Stimulated activated memory B cell treated with anti-CD40 and anti-IgM and Interleukin-4, amounts not matched to agents 10 μg/mL and 1 μg/mL and 100 μg/mL, for 72 hours (primary cell): ENCODE measurements around the gene OSM.

Source experiments
- ATAC-seq: fragments of 150-1000 bp; cut with Tn5 transposase; 2 replicates; pipeline ENCODE4 v1.10.0; 2021
- H3K27ac Mint-ChIP-seq: one replicate; pipeline ENCODE4 v1.8.0; 2022; ENCODE audit warnings: mild to moderate bottlenecking, mixed read lengths
- H3K27me3 Mint-ChIP-seq: one replicate; pipeline ENCODE4 v1.8.0; 2022; ENCODE audit warnings: mixed read lengths
- H3K36me3 Mint-ChIP-seq: one replicate; pipeline ENCODE4 v1.8.0; 2022; ENCODE audit warnings: mixed read lengths
- H3K4me1 Mint-ChIP-seq: one replicate; pipeline ENCODE4 v1.8.0; 2022; ENCODE audit warnings: mixed read lengths
- H3K4me3 Mint-ChIP-seq: one replicate; pipeline ENCODE4 v1.8.0; 2022; ENCODE audit warnings: mild to moderate bottlenecking, moderate library complexity, mixed read lengths
- H3K9me3 Mint-ChIP-seq: one replicate; pipeline ENCODE4 v1.8.0; 2022; ENCODE audit warnings: mixed read lengths

OSM gene

DNA sequence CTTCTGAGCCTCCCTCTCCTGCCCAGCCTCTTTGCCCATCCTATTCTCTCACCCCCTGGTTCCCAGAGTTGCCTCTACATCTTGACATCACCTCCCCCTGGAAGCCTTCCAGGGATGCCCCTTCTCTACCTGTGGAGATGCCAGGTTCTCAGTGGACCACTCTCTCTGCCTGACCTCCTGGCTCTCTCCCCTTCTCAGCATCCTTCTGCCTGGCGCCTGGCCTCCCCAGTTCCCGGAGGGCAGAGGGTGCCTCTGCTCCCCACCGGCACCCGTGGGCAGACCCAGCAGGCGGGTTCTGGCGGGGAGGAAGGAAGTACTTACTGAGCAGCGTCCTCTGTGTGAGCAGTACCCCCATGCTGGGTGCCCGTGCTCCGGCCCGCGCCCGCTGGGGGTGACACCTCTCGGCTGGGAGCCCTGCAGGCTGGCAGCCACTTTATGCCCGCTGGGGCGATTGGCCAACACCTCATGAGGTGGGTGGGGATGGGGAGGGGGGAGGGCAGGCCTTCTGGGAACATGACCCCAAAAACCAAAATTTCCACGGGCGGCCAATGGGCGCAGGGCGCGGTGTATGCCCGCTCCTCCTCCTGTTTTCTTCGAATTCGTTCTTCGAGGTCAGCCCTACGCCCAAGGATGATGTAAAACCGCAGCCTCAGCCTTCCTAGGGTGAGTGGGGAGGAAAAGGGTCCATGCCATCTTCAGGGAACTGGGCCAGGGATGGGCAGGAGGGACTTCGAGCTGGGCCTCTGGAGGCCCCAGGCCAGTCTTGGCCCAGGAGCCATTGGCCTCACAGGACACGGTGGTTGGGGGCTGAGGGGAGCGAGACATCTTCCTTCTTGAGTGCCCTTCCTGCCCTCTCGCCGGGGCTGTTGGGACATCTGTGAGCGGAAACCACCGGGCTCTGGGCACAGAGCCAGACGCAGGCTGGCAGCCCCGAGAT, at the start of gene OSM:
Gene OSM (minus strand): TSS at position 407 of the 937 bp plus-strand sequence. CDS start 52 bp downstream, at position 355.
- ATAC-seq = peak; percentile 61
- Mint-ChIP-seq H3K4me1 (peaks cover 49% of the 10 kb centered on the region), H3K27me3 (no peaks in the 10 kb centered on the region), H3K4me3 (peak within 1 kb of the TSS; percentile 86), H3K9me3 (no peaks in the 10 kb centered on the region), H3K27ac (peak within 1 kb of the TSS; percentile 90), H3K36me3 (peaks cover 17% of the 10 kb centered on the region)

DNA sequence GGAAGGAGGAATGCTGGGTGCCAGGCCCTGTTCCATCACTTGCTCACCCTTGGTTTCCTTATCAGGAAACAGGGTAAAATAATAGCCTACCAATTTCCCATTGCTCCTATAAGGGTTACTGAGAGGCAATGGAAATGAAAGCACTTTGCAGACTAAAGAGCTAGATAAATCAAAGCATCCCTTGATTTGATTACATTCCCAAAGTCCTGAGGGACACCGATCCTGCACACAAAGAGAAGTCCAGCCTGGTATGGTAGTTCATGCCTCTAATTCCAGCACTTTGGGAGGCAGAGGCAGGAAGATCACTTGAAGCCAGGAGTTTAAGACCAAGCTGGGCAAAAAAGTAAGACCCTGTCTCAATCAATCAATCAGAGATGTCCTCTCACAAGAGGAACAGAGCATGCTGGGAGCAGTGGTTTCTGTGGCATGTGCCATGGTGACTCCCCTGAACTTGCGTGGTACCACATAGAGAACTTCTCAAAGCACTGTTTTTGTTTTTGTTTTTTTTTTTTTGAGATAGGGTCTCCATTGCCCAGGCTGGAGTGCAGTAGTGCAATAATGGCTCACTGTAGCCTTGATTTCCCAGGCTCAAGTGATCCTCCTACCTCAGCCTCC, 49.4 kb upstream of the OSM start:
- H3K27ac Mint-ChIP-seq = peak overlapping the region; percentile 82
- no peak overlapping the region for H3K4me3 Mint-ChIP-seq
- ATAC-seq = no peak
- peaks cover 86% of the 10 kb centered on the region for H3K4me1 Mint-ChIP-seq
- H3K36me3 Mint-ChIP-seq = peaks cover 45% of the 10 kb centered on the region
- H3K9me3 Mint-ChIP-seq = no peaks in the 10 kb centered on the region
- no peaks in the 10 kb centered on the region for H3K27me3 Mint-ChIP-seq

DNA sequence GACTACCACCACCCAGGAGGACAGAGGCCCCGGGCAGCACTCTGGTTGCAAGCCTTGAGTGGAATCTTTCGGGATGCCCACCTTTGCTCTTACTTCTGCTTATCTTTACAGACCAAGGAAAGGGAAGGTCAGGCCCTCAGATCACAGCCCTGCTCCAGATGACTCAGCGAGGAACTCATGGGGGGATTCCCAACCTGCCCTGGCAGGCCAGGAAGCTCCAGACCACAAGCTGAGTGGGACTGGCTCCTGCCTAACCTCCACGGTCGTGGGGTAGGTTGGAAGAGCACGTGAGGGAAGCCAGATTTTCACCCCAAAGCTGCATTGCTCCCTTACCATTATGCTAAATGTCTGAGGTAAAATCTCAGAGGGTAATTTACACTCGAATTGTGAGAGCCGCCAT, 48.3 kb upstream of the OSM start:
- peak; percentile 81 for ATAC-seq
- no peaks in the 10 kb centered on the region for H3K9me3 Mint-ChIP-seq
- H3K27me3 Mint-ChIP-seq = no peaks in the 10 kb centered on the region
- H3K27ac Mint-ChIP-seq = peak overlapping the region; percentile 82
- H3K36me3 Mint-ChIP-seq = peaks cover 35% of the 10 kb centered on the region
- peak overlapping the region; percentile 53 for H3K4me3 Mint-ChIP-seq
- H3K4me1 Mint-ChIP-seq = peaks cover 87% of the 10 kb centered on the region

DNA sequence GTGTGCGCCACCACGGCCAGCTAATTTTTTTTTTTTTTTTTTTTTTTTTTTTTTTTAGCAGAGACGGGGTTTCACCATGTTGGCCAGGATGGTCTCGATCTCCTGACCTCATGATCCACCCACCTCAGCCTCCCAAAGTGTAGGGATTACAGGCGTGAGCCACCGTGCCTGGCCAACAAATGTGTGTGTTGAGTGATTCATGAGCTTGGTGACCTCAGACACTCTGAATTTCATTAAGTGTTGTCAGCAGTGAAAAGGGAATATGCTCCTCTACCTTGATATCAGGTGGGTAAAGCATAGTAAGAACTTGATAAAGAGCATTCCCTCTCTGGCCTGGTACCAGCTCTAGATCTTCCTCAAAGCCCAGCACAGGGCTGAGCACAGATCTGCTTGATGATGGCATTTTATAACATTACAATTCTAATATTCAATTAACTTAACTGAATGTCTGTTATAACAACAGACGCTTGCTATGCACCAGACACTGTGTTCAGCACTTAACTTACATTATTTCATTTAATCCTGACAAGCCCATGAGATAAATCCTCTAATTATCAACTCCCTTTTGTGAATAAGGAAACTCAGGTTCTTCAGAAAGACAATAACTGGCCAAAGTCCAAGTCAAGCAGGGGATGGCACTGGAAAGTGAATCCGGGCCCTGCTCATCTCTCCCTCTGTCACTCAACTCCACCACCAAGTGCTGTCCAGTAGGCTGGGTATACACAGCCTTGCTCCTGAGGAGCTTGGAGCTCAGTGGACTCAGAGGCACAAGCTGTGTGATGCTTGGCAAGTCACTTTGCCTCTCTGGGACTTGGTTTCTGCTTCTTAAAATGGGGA, 47.1 kb upstream of the OSM start:
- Mint-ChIP-seq H3K9me3 (no peaks in the 10 kb centered on the region), H3K36me3 (peaks cover 26% of the 10 kb centered on the region), H3K4me3 (no peak overlapping the region), H3K4me1 (peaks cover 87% of the 10 kb centered on the region), H3K27ac (peak overlapping the region; percentile 82), H3K27me3 (no peaks in the 10 kb centered on the region)
- ATAC-seq = no peak

DNA sequence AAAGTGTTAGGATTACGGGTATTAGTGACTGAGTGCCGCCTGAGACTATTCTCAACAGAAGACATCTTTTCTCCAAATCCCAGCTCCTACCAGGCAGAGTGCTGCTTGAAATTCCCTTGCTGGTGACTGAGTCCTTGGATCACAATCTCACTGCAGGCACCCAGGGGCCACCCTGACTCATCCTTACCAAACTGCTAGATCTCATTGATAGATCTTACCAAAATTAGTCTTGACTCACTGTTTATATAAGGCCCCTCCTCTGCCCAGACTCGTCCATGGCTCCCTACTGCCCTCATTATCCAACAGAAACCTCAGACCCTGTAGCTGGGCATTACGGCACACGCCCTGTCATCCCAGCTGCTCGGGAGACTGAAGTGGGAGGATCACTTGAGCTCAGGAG, 45.4 kb upstream of the OSM start:
- Mint-ChIP-seq H3K4me3 (no peak overlapping the region), H3K9me3 (no peaks in the 10 kb centered on the region), H3K27ac (peak overlapping the region; percentile 74), H3K36me3 (peaks cover 22% of the 10 kb centered on the region), H3K4me1 (peaks cover 93% of the 10 kb centered on the region), H3K27me3 (no peaks in the 10 kb centered on the region)
- no peak for ATAC-seq

DNA sequence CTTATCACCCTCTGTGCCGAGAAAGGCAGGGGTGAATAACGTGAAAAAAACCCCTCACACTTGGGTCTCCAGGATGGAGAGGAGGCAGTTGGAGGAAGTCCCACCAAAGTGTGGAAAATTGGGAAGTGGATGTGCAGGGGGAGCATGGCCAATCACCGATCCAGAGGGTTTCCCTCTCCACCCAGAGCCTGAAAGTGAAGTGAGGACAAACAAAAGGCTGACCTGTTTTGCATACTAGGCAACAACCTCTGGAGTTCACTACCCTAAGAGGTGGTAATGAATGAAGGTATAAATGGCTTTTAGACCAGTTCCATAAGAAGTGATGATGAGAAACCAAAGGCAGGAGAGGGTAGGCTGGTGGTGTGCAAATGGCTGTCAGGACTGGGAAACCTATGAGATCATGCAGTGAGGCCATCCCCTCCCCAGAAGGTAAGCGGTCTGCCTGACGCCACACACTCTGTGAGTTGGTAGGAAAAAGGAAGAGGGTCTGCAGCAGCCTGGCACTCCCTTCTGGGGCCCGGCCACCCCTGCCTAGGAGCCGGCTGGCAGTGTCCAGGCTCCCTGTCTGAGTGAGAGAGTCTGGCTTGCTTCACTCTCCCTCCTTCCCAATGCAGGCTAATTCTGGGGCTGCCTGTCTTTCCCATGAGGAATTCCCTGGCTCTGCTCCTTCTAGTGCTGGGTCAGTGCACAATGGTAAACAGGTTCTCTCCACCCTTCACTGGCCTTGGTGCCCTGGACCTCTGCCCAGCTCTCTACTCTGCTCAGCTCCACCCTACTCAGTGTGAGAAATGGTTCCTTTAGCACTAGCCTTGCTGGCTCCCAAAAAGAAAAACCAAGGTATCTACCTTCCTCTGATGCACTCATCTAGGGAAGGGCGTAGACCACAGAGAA, 44.5 kb upstream of the OSM start:
- Mint-ChIP-seq H3K4me1 (peaks cover 97% of the 10 kb centered on the region), H3K4me3 (peak overlapping the region; percentile 9), H3K36me3 (peaks cover 22% of the 10 kb centered on the region), H3K27me3 (no peaks in the 10 kb centered on the region), H3K9me3 (no peaks in the 10 kb centered on the region), H3K27ac (peak overlapping the region; percentile 74)
- ATAC-seq = no peak

DNA sequence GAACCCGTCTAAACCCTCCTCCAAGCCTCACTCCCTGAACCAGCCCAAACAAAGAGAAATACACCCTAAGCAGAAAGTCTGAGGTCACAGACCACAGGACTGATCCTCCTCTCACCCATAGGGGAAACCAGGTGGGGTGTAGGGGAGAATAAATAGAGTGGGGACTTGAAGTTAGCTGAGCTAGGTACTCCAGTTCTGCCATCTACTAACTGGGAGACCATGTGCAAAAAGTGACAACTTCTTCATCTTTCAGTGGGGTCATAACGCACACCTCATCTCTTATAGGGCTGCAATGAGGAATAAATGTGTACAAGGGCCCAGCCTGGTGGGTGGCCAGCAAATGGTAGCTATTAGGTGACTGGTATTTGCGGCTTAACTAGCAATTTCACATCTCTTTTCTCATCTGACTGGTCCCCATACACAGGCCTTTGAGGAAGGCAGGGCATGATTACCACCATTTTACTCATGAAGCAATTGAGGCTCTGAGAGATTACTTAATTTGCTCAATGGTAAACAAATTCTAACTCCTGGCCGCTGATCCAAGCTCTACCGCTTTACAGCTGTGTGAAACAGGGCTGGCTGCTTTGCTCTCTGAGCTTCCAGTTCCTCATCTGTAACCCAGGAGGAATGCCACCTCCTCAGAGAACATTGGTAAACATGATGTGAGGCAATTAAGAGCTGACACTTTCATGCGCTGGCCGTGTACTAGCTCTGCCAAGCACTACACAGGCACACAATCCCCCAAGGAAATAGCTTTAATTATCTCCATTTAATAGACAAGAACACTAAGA, 43.5 kb upstream of the OSM start:
- H3K27me3 Mint-ChIP-seq = no peaks in the 10 kb centered on the region
- peak overlapping the region; percentile 74 for H3K27ac Mint-ChIP-seq
- H3K36me3 Mint-ChIP-seq = peaks cover 22% of the 10 kb centered on the region
- no peaks in the 10 kb centered on the region for H3K9me3 Mint-ChIP-seq
- peaks cover 97% of the 10 kb centered on the region for H3K4me1 Mint-ChIP-seq
- peak; percentile 80 for ATAC-seq
- peak overlapping the region; percentile 9 for H3K4me3 Mint-ChIP-seq

DNA sequence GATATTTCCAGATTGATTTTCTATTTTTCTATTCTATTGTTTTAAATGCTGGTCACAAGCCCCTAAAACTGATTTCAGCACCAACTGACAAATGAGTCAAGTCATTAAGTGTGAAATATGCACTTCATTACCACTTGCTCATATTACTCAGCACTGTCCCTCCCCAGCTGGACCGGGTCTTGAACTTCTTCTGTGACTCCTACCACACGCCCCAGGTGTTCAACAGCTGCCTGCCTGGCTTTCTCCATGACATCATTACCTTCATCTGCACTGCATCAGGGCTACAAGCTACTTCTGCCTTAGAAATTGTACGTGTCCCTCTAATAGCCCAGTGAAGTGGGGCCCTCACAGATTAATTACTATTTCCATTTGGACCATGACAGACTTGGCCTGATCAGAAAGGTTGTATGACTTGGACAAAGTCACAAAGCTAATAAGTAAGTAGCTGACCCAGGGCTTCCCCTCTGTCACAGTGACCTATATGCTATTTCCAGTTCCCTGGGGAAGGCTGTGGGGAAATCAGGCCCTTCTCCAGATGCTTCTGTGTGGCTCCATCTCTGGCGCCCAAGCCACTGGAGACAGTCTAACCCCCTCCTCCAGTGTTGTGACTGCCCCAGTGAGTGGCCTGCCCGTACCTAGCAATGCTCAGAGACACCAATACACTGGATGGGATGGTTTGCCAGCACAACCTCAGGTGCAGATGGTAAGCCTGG, 42.0 kb upstream of the OSM start:
- ATAC-seq = peak; percentile 56
- Mint-ChIP-seq H3K36me3 (peaks cover 19% of the 10 kb centered on the region), H3K4me1 (peaks cover 97% of the 10 kb centered on the region), H3K9me3 (no peaks in the 10 kb centered on the region), H3K27ac (peak overlapping the region; percentile 74), H3K27me3 (no peaks in the 10 kb centered on the region), H3K4me3 (peak overlapping the region; percentile 10)

DNA sequence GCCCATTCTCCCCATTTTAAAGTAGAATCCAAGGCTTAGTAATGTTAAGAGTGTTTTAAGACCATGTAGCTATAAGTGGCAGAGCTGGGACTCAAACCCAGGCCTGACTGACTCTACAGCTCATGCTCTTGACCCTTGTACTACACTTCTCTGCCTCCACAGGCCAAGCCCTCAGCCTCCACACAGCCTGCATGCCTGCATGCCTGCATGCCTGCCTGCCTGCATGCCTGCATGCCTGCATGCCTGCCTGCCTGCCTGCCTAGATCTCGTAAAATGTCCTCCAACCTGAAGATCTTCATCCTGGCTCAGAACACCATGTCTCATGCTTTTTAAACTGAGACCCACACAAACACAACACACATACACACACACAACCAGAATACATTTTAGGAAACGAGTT, 41.4 kb upstream of the OSM start:
- no peaks in the 10 kb centered on the region for H3K9me3 Mint-ChIP-seq
- H3K36me3 Mint-ChIP-seq = peaks cover 23% of the 10 kb centered on the region
- peak overlapping the region; percentile 74 for H3K27ac Mint-ChIP-seq
- peak overlapping the region; percentile 2 for H3K4me3 Mint-ChIP-seq
- no peaks in the 10 kb centered on the region for H3K27me3 Mint-ChIP-seq
- H3K4me1 Mint-ChIP-seq = peaks cover 100% of the 10 kb centered on the region
- ATAC-seq = no peak

DNA sequence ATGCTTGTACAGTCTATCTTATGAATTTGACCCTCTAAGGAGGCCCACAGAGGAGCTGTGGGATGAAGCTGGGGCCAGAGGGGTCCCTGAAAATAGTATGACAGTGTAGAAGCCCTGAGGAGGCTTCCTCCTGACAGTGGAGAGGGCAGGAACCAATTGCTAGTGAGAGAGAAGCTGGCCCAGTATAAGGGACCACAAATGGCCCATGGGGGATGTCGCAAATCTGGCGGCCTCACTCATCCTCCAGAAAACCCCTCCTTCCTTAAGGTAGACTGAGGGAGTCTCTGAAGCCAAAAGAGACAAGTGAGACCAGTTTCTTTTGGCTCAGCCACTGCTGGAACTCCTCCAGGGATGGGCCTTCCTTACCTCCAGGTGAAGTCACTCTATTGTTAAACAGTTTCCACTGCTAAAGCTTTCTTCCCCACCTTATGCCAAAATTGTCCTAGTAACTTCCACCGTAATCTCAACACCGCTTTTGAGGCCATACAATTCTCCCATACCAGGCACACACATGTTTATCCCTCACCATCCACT, 40.5 kb upstream of the OSM start:
- no peaks in the 10 kb centered on the region for H3K9me3 Mint-ChIP-seq
- peaks cover 100% of the 10 kb centered on the region for H3K4me1 Mint-ChIP-seq
- H3K27ac Mint-ChIP-seq = peak overlapping the region; percentile 74
- H3K36me3 Mint-ChIP-seq = peaks cover 23% of the 10 kb centered on the region
- no peaks in the 10 kb centered on the region for H3K27me3 Mint-ChIP-seq
- ATAC-seq = no peak
- H3K4me3 Mint-ChIP-seq = peak overlapping the region; percentile 35

DNA sequence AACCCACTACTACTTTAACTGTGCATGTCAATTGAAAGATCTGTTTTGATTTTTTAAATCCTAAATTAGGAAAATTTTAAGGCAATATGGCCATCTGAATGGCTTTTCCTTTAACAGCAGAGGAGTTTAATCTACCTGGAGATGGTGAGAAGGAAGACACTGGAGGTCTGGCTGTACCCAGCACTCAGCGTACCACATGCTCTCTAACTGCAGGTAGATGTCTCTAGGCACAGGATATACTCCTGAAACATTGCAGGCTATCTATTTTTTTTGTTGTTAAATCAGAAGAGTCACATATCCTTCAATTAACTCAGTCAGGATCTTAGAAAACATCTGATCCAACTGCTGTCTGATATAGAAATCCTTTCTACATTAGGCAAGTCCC, 40.0 kb upstream of the OSM start:
- Mint-ChIP-seq H3K4me3 (peak overlapping the region; percentile 35), H3K36me3 (peaks cover 22% of the 10 kb centered on the region), H3K9me3 (no peaks in the 10 kb centered on the region), H3K27ac (peak overlapping the region; percentile 74), H3K4me1 (peaks cover 100% of the 10 kb centered on the region), H3K27me3 (no peaks in the 10 kb centered on the region)
- no peak for ATAC-seq

DNA sequence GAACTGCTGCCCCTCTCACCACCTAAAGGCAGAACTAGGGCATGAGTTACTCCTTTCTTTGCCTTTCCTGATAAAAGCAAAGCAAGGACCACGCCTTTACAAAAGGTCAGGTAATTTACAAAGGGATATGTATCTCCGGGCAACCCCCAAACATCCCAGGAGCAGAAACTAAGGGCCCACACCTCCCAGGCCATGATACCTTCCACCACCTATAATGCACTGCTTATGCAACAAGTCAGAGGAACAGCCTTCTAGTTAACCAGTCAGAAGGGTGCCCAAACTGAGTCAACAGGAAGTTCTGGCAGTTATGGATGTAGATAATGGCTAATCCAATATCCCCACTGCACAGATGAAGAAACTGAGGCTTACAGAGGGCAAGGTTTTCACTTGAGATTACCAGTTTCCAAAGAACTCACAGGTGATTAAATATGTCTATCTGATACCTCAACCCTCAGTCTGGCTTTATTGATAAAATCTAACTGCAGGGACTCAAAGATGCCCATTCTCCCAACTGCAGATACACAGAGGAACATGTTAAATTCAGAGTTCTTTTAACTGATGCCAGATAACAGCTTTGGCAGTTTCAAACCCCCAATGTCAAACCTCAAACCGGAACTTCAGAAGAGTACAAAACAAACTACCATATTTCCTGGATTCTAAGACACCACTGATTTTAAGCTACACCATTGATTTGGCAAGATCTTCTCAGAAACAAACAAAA, 39.4 kb upstream of the OSM start:
- no peak for ATAC-seq
- peak overlapping the region; percentile 44 for H3K4me3 Mint-ChIP-seq
- peaks cover 27% of the 10 kb centered on the region for H3K36me3 Mint-ChIP-seq
- H3K9me3 Mint-ChIP-seq = no peaks in the 10 kb centered on the region
- H3K27ac Mint-ChIP-seq = peak overlapping the region; percentile 74
- no peaks in the 10 kb centered on the region for H3K27me3 Mint-ChIP-seq
- H3K4me1 Mint-ChIP-seq = peaks cover 100% of the 10 kb centered on the region
